SJCRH30 (cell line): ENCODE results near the gene NAPB. TPM values are rescaled to one million over a fixed set of nuclear protein-coding genes. Genes with fewer than 3 reads are reported as not detected.

ENCODE experiments used
- DNase-seq, 2 experiments: peaks; one replicate each; pipeline ENCODE4 v3.0.0-alpha.2; 2015 to 2020
- H3K27ac ChIP-seq: fragments of 250-450 bp; sonication (Bioruptor Pico); 2 replicates; pipeline ENCODE4 v1.5.1; 2020; ENCODE audit warnings: mild to moderate bottlenecking, moderate library complexity
- H3K27me3 ChIP-seq: fragments of 250-450 bp; sonication (Bioruptor Pico); 2 replicates; pipeline ENCODE4 v1.5.1; 2020; ENCODE audit warnings: mild to moderate bottlenecking, moderate library complexity
- H3K36me3 ChIP-seq: fragments of 250-450 bp; sonication (Bioruptor Pico); 2 replicates; pipeline ENCODE4 v1.5.1; 2020; ENCODE audit warnings: mild to moderate bottlenecking, moderate library complexity
- H3K4me1 ChIP-seq: fragments of 250-450 bp; sonication (Bioruptor Pico); 2 replicates; pipeline ENCODE4 v1.5.1; 2020; ENCODE audit warnings: mild to moderate bottlenecking, moderate library complexity
- H3K4me3 ChIP-seq: fragments of 250-450 bp; sonication (Bioruptor Pico); 2 replicates; pipeline ENCODE4 v1.5.1; 2020; ENCODE audit warnings: mild to moderate bottlenecking, moderate library complexity
- H3K9me3 ChIP-seq: fragments of 250-450 bp; sonication (Bioruptor Pico); replicated peaks from 2 replicates; pipeline ENCODE4 v1.5.1; 2020; ENCODE audit warnings: mild to moderate bottlenecking, moderate library complexity
- total RNA-seq: library from RNA; depleted of rRNA; stranded (reverse); fragments of >200 nt; shearing (Covaris generic); gene quantifications from 2 replicates; pipeline ENCODE4 v1.2.3, GENCODE V29; 2014

The NAPB gene
- total RNA-seq, 1 experiment from 2014 or later = 11.3 TPM

- no peak for DNase-seq
- H3K4me3 ChIP-seq = no peak overlapping the region
- H3K27ac ChIP-seq = no peak overlapping the region
- no peaks in the 10 kb centered on the region for H3K27me3 ChIP-seq
- no peaks in the 10 kb centered on the region for H3K9me3 ChIP-seq
- H3K4me1 ChIP-seq = peaks cover 4% of the 10 kb centered on the region; the same call in 1 of the 2 replicates
- H3K36me3 ChIP-seq = no peaks in the 10 kb centered on the region
These were observed 80.2 kb downstream of the NAPB start for GRCh38 chr20:23341073-23341472.

DNA sequence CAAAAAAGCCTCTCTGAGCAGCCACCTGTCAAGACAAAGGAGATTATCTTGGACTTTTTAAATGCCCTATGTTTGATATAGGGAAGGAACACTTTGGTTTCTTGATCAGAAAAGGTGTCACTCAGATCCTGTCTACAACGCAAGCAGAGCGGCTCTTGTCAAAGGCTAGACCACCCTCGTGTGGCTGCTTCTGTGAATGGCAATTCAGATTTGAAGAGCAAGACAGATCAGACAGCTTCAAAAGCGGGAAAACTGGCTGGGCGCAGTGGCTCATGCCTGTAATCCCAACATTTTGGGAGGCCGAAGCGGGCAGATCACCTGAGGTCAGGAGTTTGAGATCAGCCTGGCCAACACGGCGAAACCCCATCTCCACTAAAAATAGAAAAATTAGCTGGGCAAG lies 80.8 kb downstream of the NAPB start:
- H3K27ac ChIP-seq = no peak overlapping the region
- DNase-seq = peak; percentile 76 to 83
- H3K4me3 ChIP-seq = no peak overlapping the region
- no peaks in the 10 kb centered on the region for H3K9me3 ChIP-seq
- peaks cover 4% of the 10 kb centered on the region; the same call in 1 of the 2 replicates for H3K4me1 ChIP-seq
- H3K27me3 ChIP-seq = no peaks in the 10 kb centered on the region
- no peaks in the 10 kb centered on the region for H3K36me3 ChIP-seq

GRCh38 chr20:23339986-23340385 lies 81.3 kb downstream of the NAPB start:
- Histone ChIP-seq H3K4me3 (no peak overlapping the region), H3K36me3 (no peaks in the 10 kb centered on the region), H3K4me1 (peaks cover 4% of the 10 kb centered on the region; the same call in 1 of the 2 replicates), H3K27me3 (no peaks in the 10 kb centered on the region), H3K9me3 (no peaks in the 10 kb centered on the region), H3K27ac (no peak overlapping the region)
- DNase-seq = no peak

GRCh38 chr20:23337312-23337711 lies 84.0 kb downstream of the NAPB start:
- no peaks in the 10 kb centered on the region for H3K9me3 ChIP-seq
- H3K36me3 ChIP-seq = no peaks in the 10 kb centered on the region
- no peak overlapping the region for H3K4me3 ChIP-seq
- no peak overlapping the region for H3K27ac ChIP-seq
- no peaks in the 10 kb centered on the region for H3K27me3 ChIP-seq
- peaks cover 4% of the 10 kb centered on the region; the same call in 1 of the 2 replicates for H3K4me1 ChIP-seq
- no peak for DNase-seq

DNA sequence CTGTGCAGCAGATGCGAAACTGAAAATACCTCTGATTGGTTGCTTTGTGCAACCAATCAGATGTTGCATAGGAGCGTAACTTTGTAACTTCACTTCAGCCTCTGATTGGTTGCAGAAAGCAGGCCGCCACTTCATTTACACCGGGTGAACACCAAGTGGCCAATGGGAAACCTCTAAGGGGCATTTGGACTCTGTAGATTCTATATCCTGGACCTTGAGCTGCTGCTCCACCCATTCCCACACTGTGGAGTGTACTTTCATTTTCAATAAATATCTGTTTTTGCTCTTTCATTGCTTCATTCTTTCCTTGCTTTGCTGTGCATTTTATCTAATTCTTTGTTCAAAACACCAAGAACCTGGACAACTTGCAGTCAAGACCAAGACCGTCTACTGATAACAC lies 84.8 kb downstream of the NAPB start:
- H3K4me3 ChIP-seq = no peak overlapping the region
- DNase-seq = no peak
- H3K36me3 ChIP-seq = no peaks in the 10 kb centered on the region
- peaks cover 4% of the 10 kb centered on the region; the same call in 1 of the 2 replicates for H3K4me1 ChIP-seq
- H3K9me3 ChIP-seq = no peaks in the 10 kb centered on the region
- no peak overlapping the region for H3K27ac ChIP-seq
- no peaks in the 10 kb centered on the region for H3K27me3 ChIP-seq

- no peaks in the 10 kb centered on the region for H3K9me3 ChIP-seq
- no peak overlapping the region for H3K27ac ChIP-seq
- no peaks in the 10 kb centered on the region for H3K36me3 ChIP-seq
- no peak overlapping the region for H3K4me3 ChIP-seq
- H3K27me3 ChIP-seq = no peaks in the 10 kb centered on the region
- H3K4me1 ChIP-seq = peaks cover 4% of the 10 kb centered on the region; the same call in 1 of the 2 replicates
- no peak for DNase-seq
These were observed 85.8 kb downstream of the NAPB start for GRCh38 chr20:23335521-23335920.

DNA sequence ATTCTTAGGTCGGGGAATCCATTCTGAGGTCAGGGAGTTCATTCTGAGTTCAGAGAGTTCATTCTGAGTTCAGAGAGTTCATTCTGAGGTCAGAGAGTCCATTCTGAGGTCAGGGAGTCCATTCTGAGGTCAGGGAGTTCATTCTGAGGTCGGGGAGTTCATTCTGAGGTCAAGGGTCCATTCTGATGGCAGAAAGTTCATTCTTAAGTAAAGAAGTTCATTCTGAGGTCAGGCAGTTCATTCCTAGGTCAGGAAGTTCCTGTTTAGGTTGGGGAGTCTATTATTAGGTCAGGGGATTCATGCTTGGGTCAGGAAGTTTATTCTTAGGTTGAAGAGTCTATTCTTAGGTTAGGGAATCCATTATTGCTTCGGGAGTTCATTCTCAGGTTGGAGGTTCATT lies 87.2 kb downstream of the NAPB start:
- H3K27me3 ChIP-seq = no peaks in the 10 kb centered on the region
- no peak for DNase-seq
- H3K9me3 ChIP-seq = 0 out of 2 replicates have a peak, but pooled peaks cover 4% of the 10 kb centered on the region

GRCh38 chr20:23332467-23332866 lies 88.8 kb downstream of the NAPB start:
- Histone ChIP-seq H3K4me1 (no peaks in the 10 kb centered on the region), H3K36me3 (no peaks in the 10 kb centered on the region), H3K4me3 (no peak overlapping the region), H3K27me3 (no peaks in the 10 kb centered on the region), H3K9me3 (0 out of 2 replicates have a peak, but pooled peaks cover 4% of the 10 kb centered on the region), H3K27ac (no peak overlapping the region)
- DNase-seq = no peak

More for the DNA sequence above, 87.2 kb downstream of the NAPB start:
- Histone ChIP-seq H3K4me3 (no peak overlapping the region), H3K27ac (no peak overlapping the region), H3K4me1 (no peaks in the 10 kb centered on the region), H3K36me3 (no peaks in the 10 kb centered on the region)

GRCh38 chr20:23331450-23332350 lies 89.6 kb downstream of the NAPB start:
- Histone ChIP-seq H3K4me1 (no peaks in the 10 kb centered on the region), H3K27me3 (no peaks in the 10 kb centered on the region), H3K36me3 (no peaks in the 10 kb centered on the region), H3K9me3 (0 out of 2 replicates have a peak, but pooled peaks cover 4% of the 10 kb centered on the region), H3K27ac (no peak overlapping the region), H3K4me3 (no peak overlapping the region)
- no peak for DNase-seq

- no peak overlapping the region for H3K4me3 ChIP-seq
- H3K36me3 ChIP-seq = no peaks in the 10 kb centered on the region
- peaks cover 8% of the 10 kb centered on the region; the same call in 1 of the 2 replicates for H3K4me1 ChIP-seq
- no peak overlapping the region for H3K27ac ChIP-seq
- no peaks in the 10 kb centered on the region for H3K27me3 ChIP-seq
- no peak for DNase-seq
- 0 out of 2 replicates have a peak, but pooled peaks cover 4% of the 10 kb centered on the region for H3K9me3 ChIP-seq
These were observed 93.5 kb downstream of the NAPB start for GRCh38 chr20:23327617-23328333.

DNA sequence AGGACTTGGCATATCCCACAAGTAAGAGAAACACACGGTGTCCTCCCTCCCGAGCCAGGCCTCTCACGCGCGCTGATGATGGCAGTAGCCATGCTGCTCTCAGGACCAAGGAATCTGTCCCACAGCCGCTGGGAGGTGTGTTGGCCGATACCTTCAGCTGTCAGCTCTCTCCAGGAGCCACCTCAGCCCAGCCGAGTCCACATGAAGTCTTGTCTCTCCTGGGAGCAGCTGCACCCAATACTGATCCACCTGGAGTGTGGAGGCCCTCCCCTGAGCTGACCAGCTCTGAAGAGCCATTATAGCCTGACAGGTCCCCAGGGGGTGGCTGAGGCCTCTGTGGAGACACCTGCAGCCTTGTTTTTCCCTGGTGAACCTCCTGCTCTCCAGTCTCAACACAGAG lies 94.5 kb downstream of the NAPB start:
- peaks cover 8% of the 10 kb centered on the region; the same call in 1 of the 2 replicates for H3K4me1 ChIP-seq
- H3K9me3 ChIP-seq = 0 out of 2 replicates have a peak, but pooled peaks cover 4% of the 10 kb centered on the region
- no peaks in the 10 kb centered on the region for H3K27me3 ChIP-seq
- H3K4me3 ChIP-seq = no peak overlapping the region
- no peak for DNase-seq
- H3K27ac ChIP-seq = no peak overlapping the region
- H3K36me3 ChIP-seq = no peaks in the 10 kb centered on the region

GRCh38 chr20:23325107-23325506 lies 96.2 kb downstream of the NAPB start:
- peaks cover 12% of the 10 kb centered on the region for H3K4me1 ChIP-seq
- no peak overlapping the region for H3K4me3 ChIP-seq
- H3K36me3 ChIP-seq = no peaks in the 10 kb centered on the region
- DNase-seq = no peak
- H3K27ac ChIP-seq = no peak overlapping the region
- no peaks in the 10 kb centered on the region for H3K27me3 ChIP-seq
- 0 out of 2 replicates have a peak, but pooled peaks cover 1% of the 10 kb centered on the region for H3K9me3 ChIP-seq
